ENCODE results near the gene PPIE.

GRCh38 chr1:39787468-39787867 lies 48.8 kb downstream of the PPIE start:
- TF ChIP-seq CTCF (conservative IDR thresholded peaks at IDR 0.05) = no peak
- TF ChIP-seq ZFX (IDR thresholded peaks at IDR 0.05) = no peak

Data from C4-2B (cell line).